ENCODE results near the gene SPECC1L.

The SPECC1L gene, protein sequence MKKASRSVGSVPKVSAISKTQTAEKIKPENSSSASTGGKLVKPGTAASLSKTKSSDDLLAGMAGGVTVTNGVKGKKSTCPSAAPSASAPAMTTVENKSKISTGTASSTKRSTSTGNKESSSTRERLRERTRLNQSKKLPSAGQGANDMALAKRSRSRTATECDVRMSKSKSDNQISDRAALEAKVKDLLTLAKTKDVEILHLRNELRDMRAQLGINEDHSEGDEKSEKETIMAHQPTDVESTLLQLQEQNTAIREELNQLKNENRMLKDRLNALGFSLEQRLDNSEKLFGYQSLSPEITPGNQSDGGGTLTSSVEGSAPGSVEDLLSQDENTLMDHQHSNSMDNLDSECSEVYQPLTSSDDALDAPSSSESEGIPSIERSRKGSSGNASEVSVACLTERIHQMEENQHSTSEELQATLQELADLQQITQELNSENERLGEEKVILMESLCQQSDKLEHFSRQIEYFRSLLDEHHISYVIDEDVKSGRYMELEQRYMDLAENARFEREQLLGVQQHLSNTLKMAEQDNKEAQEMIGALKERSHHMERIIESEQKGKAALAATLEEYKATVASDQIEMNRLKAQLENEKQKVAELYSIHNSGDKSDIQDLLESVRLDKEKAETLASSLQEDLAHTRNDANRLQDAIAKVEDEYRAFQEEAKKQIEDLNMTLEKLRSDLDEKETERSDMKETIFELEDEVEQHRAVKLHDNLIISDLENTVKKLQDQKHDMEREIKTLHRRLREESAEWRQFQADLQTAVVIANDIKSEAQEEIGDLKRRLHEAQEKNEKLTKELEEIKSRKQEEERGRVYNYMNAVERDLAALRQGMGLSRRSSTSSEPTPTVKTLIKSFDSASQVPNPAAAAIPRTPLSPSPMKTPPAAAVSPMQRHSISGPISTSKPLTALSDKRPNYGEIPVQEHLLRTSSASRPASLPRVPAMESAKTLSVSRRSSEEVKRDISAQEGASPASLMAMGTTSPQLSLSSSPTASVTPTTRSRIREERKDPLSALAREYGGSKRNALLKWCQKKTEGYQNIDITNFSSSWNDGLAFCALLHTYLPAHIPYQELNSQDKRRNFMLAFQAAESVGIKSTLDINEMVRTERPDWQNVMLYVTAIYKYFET

DNA sequence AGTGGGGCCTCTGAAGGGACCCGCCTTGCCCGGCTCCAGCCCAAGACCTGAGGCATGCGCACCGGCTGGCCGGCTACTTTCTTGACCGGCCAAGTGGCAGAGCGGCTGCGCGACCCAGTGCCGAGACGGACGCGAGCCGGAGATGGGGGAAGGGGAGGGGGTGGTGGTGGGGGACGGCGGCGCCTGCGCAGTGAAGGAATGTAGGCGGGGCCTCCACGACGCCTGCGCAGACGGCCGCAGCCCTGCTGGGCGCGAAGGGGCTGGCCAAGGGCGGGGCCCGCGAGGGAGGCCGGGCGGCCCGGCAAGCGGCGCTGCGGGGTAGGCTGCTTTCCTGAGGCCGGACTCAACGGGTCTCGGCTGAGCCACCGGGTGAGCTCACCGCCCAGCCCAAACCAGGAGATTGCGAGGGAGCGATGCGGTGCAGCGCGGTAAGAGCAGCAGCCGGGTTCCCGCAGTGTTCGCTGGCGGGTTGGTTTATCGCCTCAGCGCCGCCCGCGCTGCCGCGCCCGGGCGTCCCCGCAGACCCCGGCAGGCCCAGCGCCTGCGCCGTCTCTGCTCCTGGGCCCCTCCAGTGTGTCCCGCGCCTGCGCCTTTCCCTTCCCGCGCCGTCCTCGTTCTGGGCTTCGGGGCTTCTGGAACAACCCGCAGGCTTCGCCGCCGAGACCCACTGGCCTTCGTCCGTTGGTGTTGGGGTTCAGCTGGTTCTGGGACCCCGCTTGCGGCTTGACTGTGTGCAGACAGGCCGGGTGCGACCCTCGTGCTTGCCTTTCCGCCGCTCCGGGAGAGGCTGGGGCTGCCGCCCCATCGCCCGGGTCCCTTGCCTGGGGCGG, at the start of gene SPECC1L:
SPECC1L (plus strand) TSS at position 276 of the 830 bp plus-strand sequence. CDS start 31,401 bp downstream, outside the sequence.
- H3K4me3 ChIP-seq (ENCODE audit: low read depth, low read length) = peak within 1 kb of the TSS; percentile 99
- TF ChIP-seq, protein P1, sequence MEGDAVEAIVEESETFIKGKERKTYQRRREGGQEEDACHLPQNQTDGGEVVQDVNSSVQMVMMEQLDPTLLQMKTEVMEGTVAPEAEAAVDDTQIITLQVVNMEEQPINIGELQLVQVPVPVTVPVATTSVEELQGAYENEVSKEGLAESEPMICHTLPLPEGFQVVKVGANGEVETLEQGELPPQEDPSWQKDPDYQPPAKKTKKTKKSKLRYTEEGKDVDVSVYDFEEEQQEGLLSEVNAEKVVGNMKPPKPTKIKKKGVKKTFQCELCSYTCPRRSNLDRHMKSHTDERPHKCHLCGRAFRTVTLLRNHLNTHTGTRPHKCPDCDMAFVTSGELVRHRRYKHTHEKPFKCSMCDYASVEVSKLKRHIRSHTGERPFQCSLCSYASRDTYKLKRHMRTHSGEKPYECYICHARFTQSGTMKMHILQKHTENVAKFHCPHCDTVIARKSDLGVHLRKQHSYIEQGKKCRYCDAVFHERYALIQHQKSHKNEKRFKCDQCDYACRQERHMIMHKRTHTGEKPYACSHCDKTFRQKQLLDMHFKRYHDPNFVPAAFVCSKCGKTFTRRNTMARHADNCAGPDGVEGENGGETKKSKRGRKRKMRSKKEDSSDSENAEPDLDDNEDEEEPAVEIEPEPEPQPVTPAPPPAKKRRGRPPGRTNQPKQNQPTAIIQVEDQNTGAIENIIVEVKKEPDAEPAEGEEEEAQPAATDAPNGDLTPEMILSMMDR (IDR thresholded peaks at IDR 0.05; ENCODE audit: insufficient read depth, low read length, missing control alignments) = peak; percentile 13
- POLR2A ChIA-PET = interaction anchor here (0.7 kb wide), 2 partner anchors 49 to 1076 kb away, joined by 3 to 4 read pairs; no protein-coding TSS in a partner anchor
- DNase-seq (ENCODE audit: low read depth, low spot score) = no peak
- CTCF ChIA-PET = interaction anchor here (0.6 to 1.2 kb wide), 2 partner anchors 15 to 17 kb away, joined by 3 to 4 read pairs; no protein-coding TSS in a partner anchor

DNA sequence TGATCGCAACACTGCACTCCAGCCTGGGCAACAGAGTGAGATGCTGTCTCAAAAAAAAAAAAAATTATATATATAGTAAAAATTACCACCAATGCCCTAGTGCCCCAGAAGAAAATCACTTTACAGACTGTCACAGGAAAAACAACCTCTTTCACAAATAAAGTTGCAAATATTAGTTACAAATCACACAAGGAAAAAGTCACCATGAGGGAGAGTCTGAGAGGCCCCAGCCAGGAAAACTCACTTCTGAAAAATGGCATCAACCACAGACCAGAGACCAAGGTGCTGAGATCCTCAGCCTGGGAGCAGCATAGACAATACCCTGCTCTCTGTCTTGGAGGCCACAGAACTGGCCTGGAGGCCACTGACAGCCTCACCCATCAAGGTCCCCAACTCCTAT, 46.2 kb upstream of the SPECC1L start:
- ChIA-PET CTCF (interaction anchor here (2.2 kb wide), 1 partner anchor 35 kb away, joined by 9 read pairs; no protein-coding TSS in a partner anchor), POLR2A (no interaction called here)
- DNase-seq (ENCODE audit: low read depth, low spot score) = no peak
- TF ChIP-seq, protein P1 (IDR thresholded peaks at IDR 0.05; ENCODE audit: insufficient read depth, low read length, missing control alignments) = no peak
- no peak overlapping the region for H3K4me3 ChIP-seq (ENCODE audit: low read depth, low read length)

DNA sequence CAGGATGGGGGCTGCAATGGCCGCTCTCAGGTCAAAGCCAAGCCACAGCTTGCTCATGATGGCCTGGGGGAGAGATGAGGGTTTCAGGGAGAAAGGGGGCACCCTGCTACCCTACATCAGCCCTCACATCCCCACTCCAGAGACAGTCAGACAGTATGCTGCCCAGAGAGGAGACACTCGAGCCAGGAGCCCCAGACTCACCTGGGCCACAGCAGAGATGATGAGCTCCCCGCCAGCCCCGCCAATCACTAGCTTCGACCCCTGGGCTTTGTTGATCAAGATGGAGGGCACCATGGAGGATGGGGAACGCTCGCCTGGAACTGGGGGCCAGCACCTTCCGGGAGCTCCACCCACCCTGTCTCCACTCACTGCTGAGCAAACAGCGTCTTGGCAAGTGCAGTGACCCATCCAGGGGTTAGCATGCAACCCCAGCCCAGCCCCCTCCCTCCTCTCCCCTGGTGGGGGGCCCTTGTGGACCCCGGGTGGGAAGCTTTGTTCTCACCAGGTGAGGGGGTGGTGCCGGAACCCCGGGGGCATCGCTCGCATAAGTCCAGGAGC, 45.5 kb upstream of the SPECC1L start:
- POLR2A ChIA-PET = no interaction called here
- DNase-seq (ENCODE audit: low read depth, low spot score) = no peak
- TF ChIP-seq, protein P1 (IDR thresholded peaks at IDR 0.05; ENCODE audit: insufficient read depth, low read length, missing control alignments) = no peak

DNA sequence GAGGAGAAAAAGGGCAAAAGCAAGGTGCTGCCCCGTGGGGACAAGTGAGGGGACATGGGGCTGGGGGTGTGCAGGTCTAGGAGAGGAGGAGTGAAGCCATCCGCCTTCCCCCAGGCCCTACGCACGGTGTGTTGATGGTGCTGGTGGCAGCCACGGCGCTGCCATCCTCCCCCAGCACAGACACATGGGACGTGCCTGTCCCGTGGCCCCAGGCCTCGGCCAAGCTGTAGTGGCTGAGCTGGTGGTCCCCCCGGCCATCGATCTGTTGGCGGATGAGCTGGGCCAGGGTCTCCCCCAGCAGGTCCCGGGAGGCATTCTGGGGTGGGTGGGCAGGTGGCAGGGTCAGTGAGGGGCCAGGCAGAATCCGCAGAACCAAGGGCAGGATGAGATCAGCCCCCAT, 44.7 kb upstream of the SPECC1L start:
- no peak overlapping the region for H3K4me3 ChIP-seq (ENCODE audit: low read depth, low read length)
- DNase-seq (ENCODE audit: low read depth, low spot score) = no peak
- ChIA-PET CTCF (no interaction called here), POLR2A (no interaction called here)
- TF ChIP-seq, protein P1 (IDR thresholded peaks at IDR 0.05; ENCODE audit: insufficient read depth, low read length, missing control alignments) = no peak

More for the DNA sequence above, 45.5 kb upstream of the SPECC1L start:
- no peak overlapping the region for H3K4me3 ChIP-seq (ENCODE audit: low read depth, low read length)
- CTCF ChIA-PET = interaction anchor here (2.2 kb wide), 1 partner anchor 35 kb away, joined by 9 read pairs; no protein-coding TSS in a partner anchor

DNA sequence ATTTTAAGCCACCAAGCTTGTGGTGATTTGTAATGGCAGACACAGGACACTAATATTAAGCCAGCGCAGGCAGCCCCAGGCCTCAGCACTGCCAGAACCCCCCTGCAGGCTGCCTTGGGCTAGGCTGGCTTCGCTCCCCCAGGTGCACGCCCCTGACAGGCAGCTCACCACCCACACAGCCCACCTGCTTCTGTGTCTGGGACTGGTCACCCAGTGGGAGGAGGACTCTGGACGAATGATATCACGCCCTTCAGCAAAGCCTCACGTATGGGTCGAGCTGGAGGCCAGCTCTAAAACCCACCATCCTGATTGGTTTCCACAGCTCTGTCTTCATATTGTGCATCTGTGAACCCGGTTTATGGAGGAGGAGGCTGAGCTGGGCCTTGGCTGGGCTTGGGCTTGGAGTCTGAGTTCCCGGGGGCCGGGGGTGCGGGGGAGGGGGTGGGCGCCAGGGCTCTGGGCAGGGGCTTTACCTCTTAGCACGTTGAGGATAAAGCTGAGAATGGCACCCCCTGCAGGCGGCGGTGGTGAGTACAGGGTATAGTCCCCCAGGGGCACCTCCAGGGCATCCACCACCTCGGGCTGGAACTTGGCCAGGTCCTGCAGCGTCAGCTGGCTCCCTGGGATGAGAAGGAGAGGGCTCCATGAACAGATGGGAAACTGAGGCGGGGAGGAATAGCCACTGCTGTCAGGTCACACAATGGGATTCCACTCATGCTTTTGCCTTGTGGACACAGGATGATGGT, 39.5 kb upstream of the SPECC1L start:
- TF ChIP-seq, protein P1 (IDR thresholded peaks at IDR 0.05; ENCODE audit: insufficient read depth, low read length, missing control alignments) = peak; percentile 21
- H3K4me3 ChIP-seq (ENCODE audit: low read depth, low read length) = no peak overlapping the region
- ChIA-PET POLR2A (interaction anchor here (0.6 kb wide), 1 partner anchor 362 kb away, joined by 3 read pairs; the partner anchor contains the start of gene LRRC75B), CTCF (interaction anchor here (0.7 to 2.0 kb wide), 8 partner anchors 9 to 41 kb away, joined by 3 to 7 read pairs (median 5); no protein-coding TSS in a partner anchor)
- no peak for DNase-seq (ENCODE audit: low read depth, low spot score)
